Keratinocyte (primary cell): ENCODE measurements around the gene SUN2. TPM values are rescaled to one million over a fixed set of nuclear protein-coding genes. Genes with fewer than 3 reads are reported as not detected.

ENCODE experiments used
- DNase-seq: peaks from one replicate; pipeline ENCODE4 v3.0.0-alpha.2; 2011; ENCODE audit warnings: low read depth, missing footprints, low spot score
- FAIRE-seq: peaks from 2 replicates; lab custom pipeline; 2011; peaks lifted over from hg19 to GRCh38; lab: Jason Lieb, UNC
- H2AFZ ChIP-seq: 2 replicates; pipeline ENCODE4 v1.6.0; 2012; ENCODE audit warnings: low read length, control low read depth, inconsistent platforms; ENCODE audit not compliant: control insufficient read depth
- H3K27ac ChIP-seq: 2 replicates; pipeline ENCODE4 v1.5.1; 2011; ENCODE audit warnings: low read length; ENCODE audit not compliant: control insufficient read depth, insufficient read depth
- H3K27me3 ChIP-seq: 3 replicates; pipeline ENCODE4 v1.6.0; 2011; ENCODE audit warnings: low read length; ENCODE audit not compliant: control insufficient read depth, insufficient read depth; ENCODE audit errors: extremely low read depth
- H3K36me3 ChIP-seq, 2 experiments: 2 replicates in 1 of 2; 3 replicates in 1 of 2; pipeline ENCODE4 v1.5.1; 2011; ENCODE audit warnings: low read length in 2 of 2, mild to moderate bottlenecking in 1 of 2; ENCODE audit not compliant: control insufficient read depth in 2 of 2, insufficient read depth in 2 of 2; ENCODE audit errors: extremely low read depth in 1 of 2
- H3K4me1 ChIP-seq: 3 replicates; pipeline ENCODE4 v1.5.1; 2011; ENCODE audit warnings: low read length; ENCODE audit not compliant: control insufficient read depth, insufficient read depth; ENCODE audit errors: extremely low read depth
- H3K4me2 ChIP-seq: 3 replicates; pipeline ENCODE4 v1.6.0; 2011; ENCODE audit warnings: low read depth, low read length; ENCODE audit not compliant: control insufficient read depth, insufficient read depth; ENCODE audit errors: extremely low read depth
- H3K4me3 ChIP-seq, 3 experiments: fragments of 200-600 bp in 1 of 3; sonication (generic) in 1 of 3; 2 replicates in 2 of 3; 3 replicates in 1 of 3; pipeline ENCODE4 v1.5.1; 2011 to 2016; ENCODE audit warnings: low read length in 3 of 3, mild to moderate bottlenecking in 3 of 3, control low read depth in 2 of 3, inconsistent platforms in 1 of 3, low read depth in 1 of 3, mixed read lengths in 1 of 3, mixed run types in 1 of 3, moderate library complexity in 1 of 3; ENCODE audit not compliant: control insufficient read depth in 2 of 3, insufficient read depth in 2 of 3; ENCODE audit errors: extremely low read depth in 1 of 3
- H3K79me2 ChIP-seq: 2 replicates; pipeline ENCODE4 v1.6.0; 2012; ENCODE audit warnings: low read length; ENCODE audit not compliant: control insufficient read depth, insufficient read depth
- H3K9ac ChIP-seq: 3 replicates; pipeline ENCODE4 v1.6.0; 2011; ENCODE audit warnings: low read length; ENCODE audit not compliant: control insufficient read depth, insufficient read depth; ENCODE audit errors: extremely low read depth
- H3K9me1 ChIP-seq: 3 replicates; pipeline ENCODE4 v1.6.0; 2011; ENCODE audit warnings: low read length; ENCODE audit not compliant: control insufficient read depth, insufficient read depth; ENCODE audit errors: extremely low read depth
- H3K9me3 ChIP-seq: 2 replicates; pipeline ENCODE4 v1.5.1; 2012; ENCODE audit warnings: low read depth, low read length; ENCODE audit not compliant: control insufficient read depth
- H4K20me1 ChIP-seq: 3 replicates; pipeline ENCODE4 v1.6.0; 2011; ENCODE audit warnings: low read length; ENCODE audit not compliant: control insufficient read depth, insufficient read depth; ENCODE audit errors: extremely low read depth
- CTCF ChIP-seq, 3 experiments: IDR thresholded peaks in 1 of 3; conservative IDR thresholded peaks in 1 of 3; optimal IDR thresholded peaks in 1 of 3; 2 replicates in 2 of 3; 3 replicates in 1 of 3; pipeline versions ENCODE3 to v1.5.1; 2011; ENCODE audit warnings: low read length in 3 of 3, mild to moderate bottlenecking in 3 of 3, moderate library complexity in 2 of 3, control low read depth in 1 of 3, inconsistent platforms in 1 of 3; ENCODE audit not compliant: insufficient read depth in 2 of 3; ENCODE audit errors: extremely low read depth in 1 of 3
- EZH2 ChIP-seq: IDR thresholded peaks from one replicate; pipeline ENCODE4 v1.6.1; 2012; ENCODE audit warnings: inconsistent platforms, mild to moderate bottlenecking, low read length, moderate library complexity
- dilution Hi-C: fragments of 300-500 bp; cut with MboI; formaldehyde crosslinking; loops from one replicate; pipeline ENCODE4 v1.7.0; 2020; ENCODE audit warnings: low sequenced_read_pairs; ENCODE audit not compliant: extremely low pct_ligation_motif_present
- polyA plus RNA-seq, 5 experiments: library from polyadenylated mRNA; depleted of rRNA in 3 of 5; stranded (reverse) in 3 of 5; stranded (forward) in 1 of 5; unstranded in 1 of 5; fragments of >200 nt; gene quantifications; 1 replicate in 1 of 5; 2 replicates in 3 of 5; 3 replicates in 1 of 5; pipeline versions ENCODE4 v1.2.1 to v1.2.3, GENCODE V29; 2011 to 2012; ENCODE audit warnings: missing spikeins in 2 of 5, low read depth in 1 of 5, low replicate concordance in 1 of 5

SUN2 gene
- polyA plus RNA-seq, 1 donor (not counting 4 experiments of a cell fraction or from before 2014, with no cell fraction given): 15.9 TPM

GRCh38 chr22:38751066-38751421 lies 4.8 kb downstream of the SUN2 start:
- Histone ChIP-seq H3K9me3 (no peaks in the 10 kb centered on the region), H3K27me3 (no peaks in the 10 kb centered on the region), H3K4me3 (peak overlapping the region in 1 of 3 experiments; percentile 13), H3K4me2 (peak overlapping the region; percentile 54), H3K79me2 (peaks cover 2% of the 10 kb centered on the region), H3K4me1 (peaks cover 43% of the 10 kb centered on the region), H4K20me1 (no peaks in the 10 kb centered on the region), H3K9me1 (no peaks in the 10 kb centered on the region), H2AFZ (no peak overlapping the region), H3K36me3 (peaks cover 25% of the 10 kb centered on the region in 2 experiments), H3K27ac (peak overlapping the region; percentile 54), H3K9ac (no peak overlapping the region)
- dilution Hi-C loops: no loop called here
- FAIRE-seq (no peak), DNase-seq (no peak)
- TF ChIP-seq CTCF (optimal IDR thresholded peaks at IDR 0.05 in 1 of 3, IDR thresholded peaks at IDR 0.05 in 1 of 3, conservative IDR thresholded peaks at IDR 0.05 in 1 of 3; ENCODE audit: extremely low read depth in 1 of 3, insufficient read depth in 2 of 3, low read length in 3 of 3): no peak
- TF ChIP-seq EZH2: no peak

- no peak for TF ChIP-seq EZH2
- no peak for TF ChIP-seq CTCF (optimal IDR thresholded peaks at IDR 0.05 in 1 of 3, IDR thresholded peaks at IDR 0.05 in 1 of 3, conservative IDR thresholded peaks at IDR 0.05 in 1 of 3; ENCODE audit: extremely low read depth in 1 of 3, insufficient read depth in 2 of 3, low read length in 3 of 3)
- Histone ChIP-seq H3K9ac (no peak overlapping the region), H3K36me3 (peaks cover 25% of the 10 kb centered on the region in 2 experiments), H3K9me1 (no peaks in the 10 kb centered on the region), H3K79me2 (peaks cover 2% of the 10 kb centered on the region), H3K27ac (no peak overlapping the region), H3K27me3 (no peaks in the 10 kb centered on the region), H3K4me3 (no peak overlapping the region), H2AFZ (no peak overlapping the region), H3K9me3 (no peaks in the 10 kb centered on the region), H3K4me1 (peaks cover 43% of the 10 kb centered on the region), H4K20me1 (no peaks in the 10 kb centered on the region), H3K4me2 (no peak overlapping the region)
- no peak for DNase-seq
- FAIRE-seq: no peak
- dilution Hi-C loops: no loop called here
These were observed 5.2 kb downstream of the SUN2 start for GRCh38 chr22:38750638-38751037.
